Mucosa of descending colon (tissue), 3 donors: ENCODE results near the gene CRACR2B. TPM values are rescaled to one million over a fixed set of nuclear protein-coding genes. Genes with fewer than 3 reads are reported as not detected.

Source experiments
- ATAC-seq: fragments of 200-7000 bp; cut with Tn5 transposase; one replicate; pipeline ENCODE4 v1.9.1; 2020; ENCODE audit warnings: mild to moderate bottlenecking, moderate library complexity
- DNase-seq, 3 donors: peaks; one replicate each; pipeline ENCODE4 v3.0.0-alpha.2; 2020
- H3K36me3 ChIP-seq: fragments of 200-600 bp; one replicate; pipeline ENCODE4 v1.8.0; 2021; ENCODE audit warnings: low read depth, mild to moderate bottlenecking
- H3K4me1 ChIP-seq: fragments of 200-600 bp; one replicate; pipeline ENCODE4 v1.8.0; 2021; ENCODE audit warnings: low read depth, mild to moderate bottlenecking
- H3K4me3 ChIP-seq: fragments of 200-600 bp; one replicate; pipeline ENCODE4 v1.8.0; 2021; ENCODE audit warnings: mild to moderate bottlenecking
- H3K9me3 ChIP-seq: fragments of 200-600 bp; one replicate; pipeline ENCODE4 v1.8.0; 2021; ENCODE audit warnings: mild to moderate bottlenecking
- CTCF ChIP-seq: fragments of 200-600 bp; IDR thresholded peaks from one replicate; pipeline ENCODE4 v1.8.0; 2022; ENCODE audit warnings: antibody characterized with exemption, mild to moderate bottlenecking
- intact Hi-C, 2 donors: fragments of 100-400 bp; cut with DNase I in 1 of 2; cut with micrococcal nuclease in 1 of 2; formaldehyde crosslinking; loops; one replicate each; pipeline versions ENCODE4 v1.11.0 to v1.11.1; 2022; cut with DNase I, micrococcal nuclease
- total RNA-seq, 3 donors: library from RNA; stranded (reverse); fragmentation: NEBNext Ultra II Directional in 2 of 3; extraction: Animal tissue kit (Norgen Biotek cat#: 25700) in 2 of 3; gene quantifications; one replicate each; pipeline versions ENCODE4 v1.2.1 to v1.2.4, GENCODE V29; 2021 to 2023
- donor health status: DM: no; HTN: no; CAD: no; lungs with moderate emphysema.
- donor health status: DM: no; HTN: no; CAD: no.
- donor health status: DM: no; HTN: yes; CAD: no.

Gene CRACR2B
- total RNA-seq, 3 donors from 2014 or later, result 43.5 to 137 (median 129) TPM

- no peak for TF ChIP-seq CTCF
- DNase-seq (peak; percentile 92 to 95 (median 93)), ATAC-seq (peak; percentile 78)
- peak within 1 kb of the TSS; percentile 90 for H3K4me3 ChIP-seq
- intact Hi-C loops, result no loop called here
- peaks cover 49% of the 10 kb centered on the region for H3K4me1 ChIP-seq
- no peaks in the 10 kb centered on the region for H3K36me3 ChIP-seq
- H3K9me3 ChIP-seq, result no peaks in the 10 kb centered on the region
Measured at GRCh38 chr11:842370-843002, 14.8 kb downstream of the CRACR2B start, which contains the start of the genes POLR2L and TSPAN4. Gene POLR2L (minus strand): TSS chr11:842529. CDS start chr11:842508, 21 bp downstream. Gene TSPAN4 (plus strand): TSS chr11:842852. CDS start chr11:850305, 7,453 bp downstream.

- H3K36me3 ChIP-seq, result no peaks in the 10 kb centered on the region
- peak in 2 of 3 donors; percentile 56 to 71 for DNase-seq
- no peak for ATAC-seq
- intact Hi-C loops, result no loop called here
- peak overlapping the region; percentile 90 for H3K4me3 ChIP-seq
- TF ChIP-seq CTCF, result no peak
- peaks cover 42% of the 10 kb centered on the region for H3K4me1 ChIP-seq
- no peaks in the 10 kb centered on the region for H3K9me3 ChIP-seq
Measured at GRCh38 chr11:843086-843734, 15.5 kb downstream of the CRACR2B start.

- no peak for TF ChIP-seq CTCF
- Histone ChIP-seq H3K4me3 (no peak overlapping the region), H3K9me3 (no peaks in the 10 kb centered on the region), H3K36me3 (no peaks in the 10 kb centered on the region), H3K4me1 (peaks cover 42% of the 10 kb centered on the region)
- ATAC-seq (peak; percentile 9), DNase-seq (peak; percentile 79 to 90 (median 79))
- intact Hi-C loops, result no loop called here
Measured at GRCh38 chr11:843818-844692, 16.3 kb downstream of the CRACR2B start.

- H3K9me3 ChIP-seq, result no peaks in the 10 kb centered on the region
- peak; percentile 78 to 86 (median 80) for DNase-seq
- H3K36me3 ChIP-seq, result no peaks in the 10 kb centered on the region
- H3K4me1 ChIP-seq, result peaks cover 45% of the 10 kb centered on the region
- H3K4me3 ChIP-seq, result no peak overlapping the region
- intact Hi-C loops, result loop anchor here in 1 of 2 donors (5.0 kb wide), 1 partner anchor 207 kb away; no protein-coding TSS in a partner anchor
- peak; percentile 1 for ATAC-seq
- no peak for TF ChIP-seq CTCF
Measured at GRCh38 chr11:844693-845644, 17.2 kb downstream of the CRACR2B start.
